AG10803 (cell line): ENCODE data around the gene ABCB8.

Experiments used
- DNase-seq: peaks from one replicate; pipeline ENCODE4 v3.0.0; 2010; ENCODE audit warnings: low read depth
- H3K4me3 ChIP-seq: 2 replicates; pipeline ENCODE4 v1.5.1; 2011; ENCODE audit warnings: mild to moderate bottlenecking, low read length, control low read depth
- TF ChIP-seq, protein P1 (sequence below): conservative IDR thresholded peaks from 2 replicates; pipeline ENCODE4 v1.5.1; 2011; ENCODE audit warnings: mild to moderate bottlenecking, low read length, control low read depth, inconsistent platforms

The ABCB8 gene

GRCh38 chr7:151014950-151015349 lies 13.3 kb upstream of the ABCB8 start:
- TF ChIP-seq, protein P1, sequence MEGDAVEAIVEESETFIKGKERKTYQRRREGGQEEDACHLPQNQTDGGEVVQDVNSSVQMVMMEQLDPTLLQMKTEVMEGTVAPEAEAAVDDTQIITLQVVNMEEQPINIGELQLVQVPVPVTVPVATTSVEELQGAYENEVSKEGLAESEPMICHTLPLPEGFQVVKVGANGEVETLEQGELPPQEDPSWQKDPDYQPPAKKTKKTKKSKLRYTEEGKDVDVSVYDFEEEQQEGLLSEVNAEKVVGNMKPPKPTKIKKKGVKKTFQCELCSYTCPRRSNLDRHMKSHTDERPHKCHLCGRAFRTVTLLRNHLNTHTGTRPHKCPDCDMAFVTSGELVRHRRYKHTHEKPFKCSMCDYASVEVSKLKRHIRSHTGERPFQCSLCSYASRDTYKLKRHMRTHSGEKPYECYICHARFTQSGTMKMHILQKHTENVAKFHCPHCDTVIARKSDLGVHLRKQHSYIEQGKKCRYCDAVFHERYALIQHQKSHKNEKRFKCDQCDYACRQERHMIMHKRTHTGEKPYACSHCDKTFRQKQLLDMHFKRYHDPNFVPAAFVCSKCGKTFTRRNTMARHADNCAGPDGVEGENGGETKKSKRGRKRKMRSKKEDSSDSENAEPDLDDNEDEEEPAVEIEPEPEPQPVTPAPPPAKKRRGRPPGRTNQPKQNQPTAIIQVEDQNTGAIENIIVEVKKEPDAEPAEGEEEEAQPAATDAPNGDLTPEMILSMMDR: no peak
- DNase-seq: no peak
- H3K4me3 ChIP-seq: no peak overlapping the region

- TF ChIP-seq, protein P1: no peak
- no peak for DNase-seq
- H3K4me3 ChIP-seq: no peak overlapping the region
These were observed 12.3 kb upstream of the ABCB8 start for GRCh38 chr7:151015967-151016366.

- DNase-seq: no peak
- TF ChIP-seq, protein P1: no peak
- no peak overlapping the region for H3K4me3 ChIP-seq
These were observed 11.7 kb upstream of the ABCB8 start for GRCh38 chr7:151016505-151016904.

DNA sequence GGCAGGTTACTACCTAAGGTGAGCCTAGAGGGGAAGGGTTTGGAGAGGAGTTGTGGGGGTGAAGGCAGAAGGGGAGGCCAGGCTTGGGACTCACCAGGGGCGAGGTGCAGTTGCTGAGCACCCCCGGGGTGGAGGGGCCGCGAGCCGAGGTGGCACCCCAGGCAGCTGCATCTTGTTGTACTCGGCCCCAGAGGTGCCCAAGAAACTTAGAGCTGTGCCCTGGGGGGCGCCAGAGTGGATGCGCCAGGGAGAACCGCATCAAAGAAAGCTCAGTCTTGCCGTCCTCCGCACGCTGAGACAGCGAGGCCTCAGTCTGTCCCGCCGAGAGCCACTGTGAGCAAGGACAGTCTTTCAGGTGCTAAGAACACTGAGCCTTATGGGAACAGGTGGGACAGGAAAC lies 11.3 kb upstream of the ABCB8 start:
- H3K4me3 ChIP-seq: no peak overlapping the region
- TF ChIP-seq, protein P1: no peak
- no peak for DNase-seq

- DNase-seq: no peak
- no peak overlapping the region for H3K4me3 ChIP-seq
- TF ChIP-seq, protein P1: no peak
These were observed 10.8 kb upstream of the ABCB8 start for GRCh38 chr7:151017370-151017952.

DNA sequence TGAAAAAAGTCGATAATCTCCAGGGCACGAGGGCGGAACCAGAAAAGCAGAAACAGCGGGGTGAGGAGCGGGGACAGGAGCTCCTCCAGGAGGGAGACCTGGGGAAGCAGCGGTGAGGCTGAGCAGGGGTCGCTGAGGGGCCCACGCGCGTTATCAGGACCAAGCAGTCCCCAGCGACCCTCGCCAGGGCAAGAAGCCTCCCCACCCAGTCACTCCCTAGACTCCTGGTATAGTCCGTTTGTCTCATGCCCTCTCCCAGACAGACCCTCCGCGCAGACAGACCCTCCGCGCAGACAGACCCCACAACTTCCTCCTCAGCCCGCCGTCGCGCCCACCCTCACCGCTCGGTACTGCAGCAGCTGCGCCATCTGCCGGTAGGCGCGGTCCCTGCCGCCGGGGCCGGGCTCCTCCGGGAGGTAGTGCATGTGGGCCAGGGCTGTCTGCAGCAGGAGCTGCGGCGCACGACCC lies 10.3 kb upstream of the ABCB8 start:
- peak overlapping the region; percentile 12; the same call in 1 of the 2 replicates for H3K4me3 ChIP-seq
- peak; percentile 23 for DNase-seq
- TF ChIP-seq, protein P1: peak; percentile 71

GRCh38 chr7:151018421-151019129 lies 9.7 kb upstream of the ABCB8 start:
- 0 out of 2 replicates have a peak overlapping the region, but pooled peaks have one; percentile 7 for H3K4me3 ChIP-seq
- DNase-seq: no peak
- TF ChIP-seq, protein P1: no peak
